HTERT RPE-1 (cell line): ENCODE data around the gene TACR2.
"Not testable (repeated sequence)": the region's sequence is repeated elsewhere in the genome, so short reads cannot be mapped to it uniquely, and the experiment has no call there.

ENCODE experiments used
- in situ Hi-C: fragments of 300-500 bp; cut with MboI; formaldehyde crosslinking; loops from 4 replicates; pipeline ENCODE4 v1.14.3; 2020; ENCODE audit warnings: low sequenced_read_pairs

TACR2 gene

DNA sequence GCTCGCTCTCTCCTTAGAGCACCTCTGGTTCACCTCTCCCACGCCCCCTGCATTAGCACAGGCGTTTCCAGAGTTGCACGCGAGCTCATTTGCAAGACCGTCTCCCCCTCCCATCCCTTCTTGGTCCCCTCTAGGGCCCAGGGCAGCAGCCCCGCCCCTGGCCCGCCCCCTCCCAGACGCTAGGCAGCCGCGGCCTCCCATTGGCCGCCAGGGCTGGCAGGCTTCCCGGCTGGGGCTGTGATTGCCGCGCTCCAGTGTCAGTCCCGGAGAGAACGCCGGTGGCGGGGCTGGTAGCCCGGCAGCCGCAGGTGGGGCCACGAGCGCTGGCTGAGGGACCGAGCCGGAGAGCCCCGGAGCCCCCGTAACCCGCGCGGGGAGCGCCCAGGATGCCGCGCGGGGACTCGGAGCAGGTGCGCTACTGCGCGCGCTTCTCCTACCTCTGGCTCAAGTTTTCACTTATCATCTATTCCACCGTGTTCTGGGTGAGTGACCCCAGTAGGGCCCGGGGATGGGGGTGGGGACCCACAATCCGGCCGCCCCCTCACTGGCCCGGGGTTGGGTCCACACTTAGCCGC lies 34.6 kb upstream of the TACR2 start, which contains the start of gene TSPAN15:
TSS of gene TSPAN15 (plus strand) at position 257 of the 575 bp plus-strand sequence. CDS start at position 387, 130 bp downstream.
- in situ Hi-C loops: no loop called here

- in situ Hi-C loops: not testable (repeated sequence)
Measured at GRCh38 chr10:69450395-69450794, 33.7 kb upstream of the TACR2 start.

- in situ Hi-C loops: no loop called here
Measured at GRCh38 chr10:69449841-69450240, 33.1 kb upstream of the TACR2 start.

DNA sequence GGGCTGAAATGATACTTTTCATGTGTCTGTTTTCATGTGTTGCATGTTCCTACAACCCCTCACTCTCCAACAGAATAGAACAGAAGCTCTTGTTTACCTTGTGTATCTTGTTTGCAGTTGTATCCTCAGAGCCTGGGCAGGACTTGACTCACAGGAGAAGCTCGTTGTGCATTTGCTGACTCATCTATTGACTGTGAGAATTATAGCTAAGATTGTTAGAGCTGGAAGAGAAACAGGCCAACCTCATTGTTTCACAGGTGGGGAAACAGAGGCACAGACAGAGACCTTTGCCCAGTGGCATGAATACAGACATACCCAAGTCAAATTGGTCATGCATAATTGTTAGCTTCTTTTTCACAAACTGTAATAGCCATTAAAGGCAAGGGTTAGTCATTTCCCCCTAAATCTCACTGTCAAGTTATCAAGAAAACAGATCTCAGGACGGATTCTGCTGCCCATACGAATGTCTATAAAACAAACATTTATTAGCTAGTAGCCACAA lies 30.0 kb upstream of the TACR2 start:
- in situ Hi-C loops: no loop called here

DNA sequence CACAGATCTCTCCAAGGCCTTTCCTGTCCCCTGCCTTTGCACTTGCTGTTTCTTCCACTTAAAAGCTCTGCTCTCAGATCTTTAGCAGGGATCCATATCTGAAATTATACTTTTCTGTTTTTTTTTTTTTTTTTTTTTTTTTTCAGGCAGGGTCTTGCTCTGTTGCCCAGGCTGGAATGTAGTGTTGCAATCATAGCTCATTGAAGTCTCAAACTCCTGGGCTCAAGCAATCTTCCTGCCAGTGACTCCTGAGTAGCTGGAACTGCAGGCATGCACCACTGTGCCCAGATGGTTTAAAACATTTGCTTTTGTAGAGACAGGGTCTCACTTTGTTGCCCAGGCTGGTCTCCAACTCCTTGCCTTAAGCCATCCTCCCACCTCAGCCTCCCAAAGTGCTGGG lies 29.5 kb upstream of the TACR2 start:
- in situ Hi-C loops: no loop called here

GRCh38 chr10:69445041-69445440 lies 28.3 kb upstream of the TACR2 start:
- in situ Hi-C loops: no loop called here

DNA sequence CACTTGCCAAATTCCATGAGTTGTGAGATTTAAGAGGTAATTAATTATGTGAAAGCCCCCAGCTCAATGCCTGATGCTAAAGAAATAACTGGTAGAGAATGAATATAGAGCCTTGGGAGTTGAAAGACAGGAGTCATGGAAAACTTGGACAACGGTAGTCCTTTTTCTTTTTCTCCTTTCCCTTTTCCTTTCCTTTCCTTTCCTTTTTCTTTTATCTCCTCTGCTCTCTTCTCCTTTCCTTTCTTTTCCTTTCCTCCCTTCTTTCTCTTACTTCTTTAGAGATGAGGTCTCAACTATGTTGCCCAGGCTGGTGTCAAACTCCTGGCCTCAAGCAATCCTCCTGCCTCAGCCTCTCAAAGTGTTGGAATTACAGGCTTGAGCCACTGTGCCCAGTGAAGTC lies 26.6 kb upstream of the TACR2 start:
- in situ Hi-C loops: no loop called here

GRCh38 chr10:69439813-69440506 lies 23.2 kb upstream of the TACR2 start:
- in situ Hi-C loops: no loop called here

DNA sequence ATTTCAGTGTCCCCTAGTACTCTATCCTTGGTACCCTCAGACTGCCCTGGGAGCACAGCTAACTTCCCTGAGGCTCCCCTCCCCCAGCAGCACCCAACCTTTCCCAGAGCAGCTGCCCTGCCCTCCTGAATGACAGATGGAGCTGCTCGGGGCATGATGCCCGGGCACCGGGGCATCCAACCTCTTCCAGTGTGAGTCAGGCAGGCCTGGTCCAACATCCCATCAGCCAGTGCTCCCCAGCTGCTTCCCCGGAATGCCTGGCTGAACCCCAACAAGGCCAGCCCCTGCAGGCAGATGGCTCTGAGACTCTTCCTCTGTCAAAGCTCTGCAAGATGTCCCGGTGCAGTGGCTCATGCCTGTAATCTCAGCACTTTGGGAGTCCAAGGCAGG lies 22.6 kb upstream of the TACR2 start:
- in situ Hi-C loops: no loop called here

DNA sequence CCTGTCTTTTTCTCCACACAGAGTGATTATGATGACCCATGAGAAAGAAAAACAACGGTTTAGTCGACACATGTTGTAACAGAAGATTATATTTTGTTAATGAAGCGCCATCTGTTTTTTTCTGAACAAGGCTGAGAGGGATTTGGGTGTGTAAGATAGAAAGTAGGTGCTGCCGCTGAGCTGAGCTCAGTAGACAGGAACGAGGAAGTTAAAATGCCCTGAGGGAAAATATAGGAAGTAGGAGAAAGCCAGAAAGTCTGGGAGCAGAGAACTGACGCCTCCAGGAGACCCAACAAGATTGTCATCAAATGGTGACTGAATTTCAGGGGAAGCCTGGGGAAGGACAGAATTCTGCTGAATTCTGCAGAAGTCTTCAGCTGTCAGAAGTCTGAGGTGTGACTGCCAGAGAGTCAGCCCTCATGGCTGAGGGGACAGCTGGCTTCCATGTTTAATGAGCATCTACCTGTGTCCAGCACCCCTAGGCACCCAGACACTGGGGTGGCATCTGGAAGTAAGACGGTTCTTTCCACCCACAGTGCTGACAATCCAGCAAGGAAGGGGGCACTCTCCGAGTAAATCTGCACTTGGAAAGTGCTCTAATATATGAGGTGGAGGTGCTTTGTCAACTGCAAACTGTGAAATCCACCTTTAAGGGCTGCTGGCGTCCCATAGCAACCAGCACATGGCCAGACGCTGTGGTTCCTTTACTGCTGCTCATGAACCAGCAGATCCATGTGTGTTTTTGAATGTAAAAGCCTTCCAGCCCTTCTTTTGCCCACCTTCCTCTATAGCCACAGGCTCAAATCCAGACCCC lies 22.0 kb upstream of the TACR2 start:
- in situ Hi-C loops: no loop called here

DNA sequence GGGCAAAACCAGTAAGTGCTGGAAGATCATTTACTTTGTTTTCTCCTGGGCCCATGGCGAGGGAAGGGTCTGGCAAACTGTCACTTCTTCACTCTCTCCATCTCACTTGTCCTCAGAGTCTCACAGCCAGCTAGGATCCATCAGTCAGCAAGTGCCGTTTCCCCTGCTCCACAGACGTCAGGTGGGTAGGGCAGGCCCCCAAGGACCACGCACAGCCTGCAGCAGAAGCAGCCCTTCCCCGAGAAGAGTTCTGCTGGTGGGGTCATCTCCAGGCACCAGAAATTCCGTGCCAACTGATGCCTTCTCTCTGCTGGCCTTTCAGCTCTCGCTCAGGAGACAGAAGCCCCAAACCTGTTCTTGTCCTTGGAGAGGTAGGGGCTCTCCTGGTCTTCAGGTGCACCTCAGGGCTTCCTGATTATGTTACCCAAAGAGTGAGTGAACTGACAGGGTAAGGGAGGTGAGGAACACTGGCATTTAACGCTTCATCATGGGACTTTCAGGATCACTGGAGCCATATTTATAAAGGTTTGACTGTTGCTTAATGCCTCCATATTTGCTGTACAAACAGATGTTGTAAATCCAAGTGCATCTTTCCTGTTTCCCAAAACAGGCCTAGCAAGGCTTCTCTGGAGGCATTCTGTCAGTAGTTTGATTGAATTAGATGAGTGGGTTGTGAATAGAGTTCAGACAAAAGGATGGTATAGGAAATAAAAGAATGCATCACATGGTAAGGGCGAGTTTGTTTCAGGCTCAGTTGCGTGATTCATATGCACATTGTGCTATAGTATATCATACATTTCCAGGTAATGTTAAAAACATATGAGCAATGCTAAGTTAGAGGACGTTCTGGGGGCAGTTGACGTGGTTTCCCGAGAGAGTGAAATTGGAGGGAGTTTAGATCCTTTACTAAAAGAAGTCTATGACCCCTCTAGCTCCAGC lies 20.9 kb upstream of the TACR2 start:
- in situ Hi-C loops: no loop called here

- in situ Hi-C loops: no loop called here
Measured at GRCh38 chr10:69435966-69436520, 19.3 kb upstream of the TACR2 start.

DNA sequence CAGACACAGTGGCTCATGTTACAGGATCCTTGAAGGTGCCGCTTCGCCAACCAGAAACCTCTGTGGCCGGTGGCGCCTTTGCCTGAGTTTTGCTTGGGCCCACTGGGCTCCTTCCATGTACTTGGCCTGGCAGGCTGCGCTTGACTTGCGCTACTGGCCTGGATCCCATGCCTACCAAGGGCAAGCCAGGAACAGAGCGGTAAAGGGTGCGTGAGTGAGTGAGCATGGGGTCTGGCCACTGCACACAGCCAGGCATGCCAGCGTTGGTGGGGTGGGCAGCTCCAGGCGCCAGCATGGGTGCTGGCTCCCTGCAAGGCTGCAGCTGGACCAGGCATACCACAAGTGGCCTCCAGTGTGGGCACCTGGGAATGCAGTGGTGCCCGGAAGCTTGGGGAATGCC lies 18.2 kb upstream of the TACR2 start:
- in situ Hi-C loops: no loop called here

- in situ Hi-C loops: no loop called here
Measured at GRCh38 chr10:69434169-69434568, 17.5 kb upstream of the TACR2 start.

DNA sequence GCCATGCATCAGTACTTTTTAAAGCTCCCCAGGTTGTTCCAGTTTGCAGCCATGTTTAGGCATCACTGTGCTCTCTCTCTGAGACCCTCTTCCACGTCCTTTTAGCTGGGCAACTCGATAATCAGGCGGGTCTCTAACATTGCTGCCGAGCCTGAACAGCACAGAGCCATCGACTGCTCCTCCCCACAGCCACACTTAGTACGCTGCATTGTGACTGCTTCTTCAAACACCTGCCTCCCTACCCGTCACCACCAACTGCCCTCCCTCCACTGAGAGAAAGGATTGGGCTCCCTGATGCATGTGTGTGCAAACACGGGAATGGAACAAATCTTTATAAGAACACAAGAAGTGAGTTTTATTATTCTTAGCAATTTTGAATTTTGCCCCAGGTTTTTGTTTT lies 11.4 kb upstream of the TACR2 start:
- in situ Hi-C loops: no loop called here

GRCh38 chr10:69426376-69426727 lies 9.6 kb upstream of the TACR2 start:
- in situ Hi-C loops: no loop called here

- in situ Hi-C loops: no loop called here
Measured at GRCh38 chr10:69425511-69426298, 9.0 kb upstream of the TACR2 start.

- in situ Hi-C loops: no loop called here
Measured at GRCh38 chr10:69425041-69425440, 8.3 kb upstream of the TACR2 start.

DNA sequence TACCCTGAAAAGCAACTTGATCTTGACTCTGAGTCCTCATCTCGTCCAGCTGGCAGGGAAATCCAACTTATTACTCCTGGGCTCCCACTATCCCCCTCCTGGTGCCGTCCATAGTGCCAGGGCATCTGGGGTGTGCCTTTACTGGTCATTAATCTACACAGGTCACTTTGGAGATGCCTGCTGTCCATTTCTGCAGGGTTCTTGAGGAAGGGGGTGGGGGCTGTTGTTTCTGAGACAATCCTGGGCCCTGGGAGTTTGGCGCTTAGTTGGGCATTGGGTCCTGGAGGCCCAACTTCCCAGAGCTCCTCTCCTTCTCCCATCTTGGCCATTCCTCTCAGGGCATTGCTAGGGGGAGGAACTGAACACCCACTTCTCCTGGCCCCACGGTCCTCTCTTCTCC lies 6.0 kb upstream of the TACR2 start:
- in situ Hi-C loops: no loop called here
